H1 (cell line): ENCODE measurements around the gene SLC35F6. TPM values are rescaled to one million over a fixed set of nuclear protein-coding genes. Genes with fewer than 3 reads are reported as not detected.

ENCODE experiments used
- CTCF ChIA-PET: fragments of 300-600 bp; sonication (Branson Sonifier 250); formaldehyde crosslinking; loops from one replicate; lab custom pipeline; 2021; ENCODE audit not compliant: partially characterized antibody; lab: Charles Lee
- POLR2A ChIA-PET: fragments of 300-600 bp; sonication (Branson Sonifier 250); formaldehyde crosslinking; loops from one replicate; lab custom pipeline; 2021; ENCODE audit warnings: inconsistent platforms; ENCODE audit not compliant: partially characterized antibody; lab: Charles Lee
- DNase-seq, 2 experiments: peaks; one replicate each; pipeline versions ENCODE4 v3.0.0 to v3.0.0-alpha.2; 2010 to 2022; ENCODE audit warnings: low spot score in 2 of 2, low read depth in 1 of 2, mixed read lengths in 1 of 2
- FAIRE-seq: peaks from 2 replicates; lab custom pipeline; 2011; peaks lifted over from hg19 to GRCh38; lab: Jason Lieb, UNC
- H2AFZ ChIP-seq: 2 replicates; pipeline ENCODE4 v1.8.1; 2012; ENCODE audit warnings: low read length, inconsistent platforms
- H2AK5ac ChIP-seq: 2 replicates; pipeline ENCODE4 v1.6.1; 2013; ENCODE audit warnings: low read depth, low read length
- H2BK120ac ChIP-seq: replicated peaks from 2 replicates; pipeline ENCODE3; 2013; ENCODE audit warnings: low read depth, low read length, inconsistent platforms
- H2BK12ac ChIP-seq: 2 replicates; pipeline ENCODE4 v1.6.1; 2013; ENCODE audit warnings: low read depth, low read length
- H2BK15ac ChIP-seq: 2 replicates; pipeline ENCODE4 v1.6.1; 2013; ENCODE audit warnings: low read length
- H2BK20ac ChIP-seq: 2 replicates; pipeline ENCODE4 v1.6.1; 2013; ENCODE audit warnings: low read length
- H2BK5ac ChIP-seq: 2 replicates; pipeline ENCODE4 v1.6.1; 2013; ENCODE audit warnings: low read depth, low read length
- H3K14ac ChIP-seq: 2 replicates; pipeline ENCODE4 v1.6.1; 2013; ENCODE audit warnings: inconsistent platforms; ENCODE audit not compliant: insufficient read length
- H3K18ac ChIP-seq: 2 replicates; pipeline ENCODE4 v1.6.1; 2013; ENCODE audit warnings: low read length; ENCODE audit errors: extremely low read depth
- H3K23ac ChIP-seq: 2 replicates; pipeline ENCODE4 v1.6.1; 2013; ENCODE audit warnings: inconsistent platforms; ENCODE audit not compliant: insufficient read length
- H3K23me2 ChIP-seq: 2 replicates; pipeline ENCODE4 v1.6.1; 2013; ENCODE audit warnings: low read depth, low read length
- H3K27ac ChIP-seq: 2 replicates; pipeline ENCODE4 v1.6.1; 2011; ENCODE audit warnings: low read depth, low read length, inconsistent platforms
- H3K27me3 ChIP-seq, 4 experiments: replicated peaks in 1 of 4; 1 replicate in 1 of 4; 2 replicates in 3 of 4; pipeline versions ENCODE4 v1.6.1 to v1.8.1; 2011 to 2013; ENCODE audit warnings: low read length in 3 of 4, mild to moderate bottlenecking in 3 of 4, inconsistent platforms in 2 of 4, mixed read lengths in 2 of 4, moderate library complexity in 1 of 4; ENCODE audit not compliant: control insufficient read depth in 3 of 4, insufficient read depth in 3 of 4; ENCODE audit errors: extremely low read depth in 1 of 4
- H3K36me3 ChIP-seq, 4 experiments: 2 replicates each; pipeline versions ENCODE4 v1.6.1 to v1.8.1; 2011 to 2013; ENCODE audit warnings: mild to moderate bottlenecking in 4 of 4, low read length in 3 of 4, moderate library complexity in 2 of 4, control low read depth in 1 of 4, inconsistent platforms in 1 of 4; ENCODE audit not compliant: insufficient read depth in 4 of 4, control insufficient read depth in 2 of 4
- H3K4ac ChIP-seq: replicated peaks from 2 replicates; pipeline ENCODE3; 2013; ENCODE audit warnings: low read length, low read depth, mixed read lengths, inconsistent platforms; ENCODE audit not compliant: insufficient read length
- H3K4me1 ChIP-seq, 4 experiments: replicated peaks in 1 of 4; 1 replicate in 1 of 4; 2 replicates in 3 of 4; pipeline versions ENCODE4 v1.6.1 to v1.8.1; 2011 to 2013; ENCODE audit warnings: low read length in 3 of 4, inconsistent platforms in 2 of 4, mixed read lengths in 1 of 4; ENCODE audit not compliant: insufficient read depth in 4 of 4, control insufficient read depth in 3 of 4
- H3K4me2 ChIP-seq, 2 experiments: 2 replicates each; pipeline versions ENCODE4 v1.6.1 to v1.8.1; 2011 to 2013; ENCODE audit warnings: low read depth in 2 of 2, low read length in 2 of 2, control low read depth in 1 of 2, inconsistent platforms in 1 of 2, mild to moderate bottlenecking in 1 of 2; ENCODE audit not compliant: insufficient read depth in 1 of 2
- H3K4me3 ChIP-seq, 4 experiments: fragments of 200-600, 300-600 bp in 1 of 4; sonication (generic), shearing (Covaris generic), sonication (Bioruptor Twin) in 1 of 4; 2 replicates each; pipeline versions ENCODE4 v1.5.1 to v1.8.1; 2011 to 2016; ENCODE audit warnings: low read length in 4 of 4, low read depth in 3 of 4, control low read depth in 2 of 4, inconsistent platforms in 2 of 4, mild to moderate bottlenecking in 2 of 4, mixed read lengths in 1 of 4, moderate library complexity in 1 of 4; ENCODE audit not compliant: insufficient read depth in 2 of 4; ENCODE audit errors: extremely low read depth in 1 of 4
- H3K56ac ChIP-seq: replicated peaks from 2 replicates; pipeline ENCODE3; 2013; ENCODE audit warnings: low read depth, mild to moderate bottlenecking, mixed read lengths, low read length, inconsistent platforms; ENCODE audit not compliant: insufficient read length
- H3K79me1 ChIP-seq: 2 replicates; pipeline ENCODE4 v1.6.1; 2013; ENCODE audit warnings: low read depth, low read length, control low read depth
- H3K79me2 ChIP-seq, 2 experiments: 2 replicates each; pipeline versions ENCODE4 v1.6.1 to v1.8.1; 2012 to 2013; ENCODE audit warnings: low read length in 2 of 2, mild to moderate bottlenecking in 2 of 2, inconsistent platforms in 1 of 2; ENCODE audit not compliant: insufficient read depth in 2 of 2, control insufficient read depth in 1 of 2
- H3K9ac ChIP-seq, 4 experiments: replicated peaks in 1 of 4; 1 replicate in 1 of 4; 2 replicates in 3 of 4; pipeline versions ENCODE4 v1.6.1 to v1.8.1; 2011 to 2013; ENCODE audit warnings: low read depth in 3 of 4, low read length in 3 of 4, control low read depth in 2 of 4, mild to moderate bottlenecking in 2 of 4, moderate library complexity in 2 of 4, inconsistent platforms in 1 of 4; ENCODE audit errors: extremely low read depth in 1 of 4
- H3K9me3 ChIP-seq, 2 experiments: 2 replicates each; pipeline versions ENCODE4 v1.6.1 to v1.8.1; 2012 to 2013; ENCODE audit warnings: mild to moderate bottlenecking in 2 of 2, moderate library complexity in 2 of 2, control low read depth in 1 of 2, inconsistent platforms in 1 of 2, low read depth in 1 of 2, low read length in 1 of 2, mixed read lengths in 1 of 2; ENCODE audit not compliant: insufficient read depth in 2 of 2
- H4K20me1 ChIP-seq, 2 experiments: replicated peaks in 1 of 2; 2 replicates each; pipeline versions ENCODE3 to v1.8.1; 2011 to 2013; ENCODE audit warnings: inconsistent platforms in 2 of 2, low read length in 2 of 2, mild to moderate bottlenecking in 1 of 2; ENCODE audit not compliant: insufficient read depth in 2 of 2, control insufficient read depth in 1 of 2
- H4K5ac ChIP-seq: 2 replicates; pipeline ENCODE4 v1.6.1; 2013; ENCODE audit warnings: low read length, low read depth, mixed read lengths, inconsistent platforms; ENCODE audit not compliant: insufficient read length
- H4K8ac ChIP-seq: 2 replicates; pipeline ENCODE4 v1.8.0; 2013; ENCODE audit warnings: mild to moderate bottlenecking, moderate library complexity, low read length, inconsistent platforms; ENCODE audit not compliant: insufficient read depth; ENCODE audit errors: extremely low read depth
- H4K91ac ChIP-seq: replicated peaks from 2 replicates; pipeline ENCODE3; 2013; ENCODE audit warnings: low read length, mixed read lengths, inconsistent platforms; ENCODE audit not compliant: insufficient read length
- BCL11A ChIP-seq, 2 experiments: IDR thresholded peaks; one replicate each; pipeline ENCODE4 v1.6.1; 2011; ENCODE audit warnings: low read depth in 2 of 2, low read length in 2 of 2, mild to moderate bottlenecking in 2 of 2
- EP300 ChIP-seq, 2 experiments: IDR thresholded peaks; 1 replicate in 1 of 2; 2 replicates in 1 of 2; pipeline ENCODE4 v1.6.1; 2011 to 2012; ENCODE audit warnings: low read depth in 2 of 2, low read length in 2 of 2, mild to moderate bottlenecking in 2 of 2, borderline replicate concordance in 1 of 2, inconsistent platforms in 1 of 2, moderate library complexity in 1 of 2
- RFX5 ChIP-seq: IDR thresholded peaks from 2 replicates; pipeline ENCODE4 v1.6.1; 2011; ENCODE audit warnings: low read depth, low read length, improper control_type of control experiment, borderline replicate concordance
- SIRT6 ChIP-seq: IDR thresholded peaks from one replicate; pipeline ENCODE4 v1.7.1; 2012; ENCODE audit warnings: low read length, inconsistent platforms
- SP2 ChIP-seq: IDR thresholded peaks from 2 replicates; pipeline ENCODE4 v1.6.1; 2012; ENCODE audit warnings: mild to moderate bottlenecking, low read length, inconsistent platforms
- SRF ChIP-seq: IDR thresholded peaks from 2 replicates; pipeline ENCODE4 v1.6.1; 2011; ENCODE audit warnings: mild to moderate bottlenecking, low read depth, low read length, moderate library complexity
- TBP ChIP-seq: IDR thresholded peaks from 2 replicates; pipeline ENCODE4 v1.6.1; 2011; ENCODE audit warnings: low read depth, low read length, improper control_type of control experiment
- ZNF274 ChIP-seq: IDR thresholded peaks from 2 replicates; pipeline ENCODE4 v1.7.0; 2012; ENCODE audit warnings: low read length, borderline replicate concordance; ENCODE audit errors: extremely low read depth
- WGBS, 2 experiments: shearing (Covaris generic) in 1 of 2; methylation state at CpG; one replicate each; pipeline versions ENCODE4 v1.1.6 to v1.1.7; 2013 to 2015; ENCODE audit warnings: low lambda C conversion rate in 2 of 2, mixed read lengths in 2 of 2, inconsistent platforms in 1 of 2, low coverage in 1 of 2, missing lambda C conversion rate in 1 of 2; ENCODE audit not compliant: insufficient replicate concordance in 2 of 2, insufficient coverage in 1 of 2, insufficient read length in 1 of 2; ENCODE audit errors: extremely low coverage in 1 of 2, missing lambda C conversion rate in 1 of 2; 5-methylcytosine and 5-hydroxymethylcytosine counted together
- polyA plus RNA-seq, 7 experiments: library from polyadenylated mRNA; depleted of rRNA in 3 of 7; stranded (reverse) in 5 of 7; unstranded in 2 of 7; fragments of >200 nt in 5 of 7; fragments of 200-250 nt in 2 of 7; gene quantifications; 1 replicate in 5 of 7; 2 replicates in 1 of 7; 4 replicates in 1 of 7; pipeline versions ENCODE4 v1.2.1 to v1.2.3, GENCODE V29; 2011 to 2013; ENCODE audit warnings: missing spikeins in 2 of 7, mixed read lengths in 2 of 7
- total RNA-seq: library from RNA; stranded (reverse); fragmentation: NEBNext Ultra II Directional; extraction: Animal tissue kit (Norgen Biotek cat#: 25700); gene quantifications from 2 replicates; pipeline ENCODE4 v1.2.1, GENCODE V29; 2021

The SLC35F6 gene
- total and polyA plus RNA-seq, 2 of the 8 experiments (the other 6 are each of a cell fraction or from before 2014, with no cell fraction given), result 11.2 to 13.5 TPM

- no peaks in the 10 kb centered on the region for H3K9me3 ChIP-seq
- H3K56ac ChIP-seq, result no peak overlapping the region
- H3K4me1 ChIP-seq, result no peaks in the 10 kb centered on the region
- H3K23ac ChIP-seq, result no peak overlapping the region
- no peak overlapping the region for H2BK12ac ChIP-seq
- H2AFZ ChIP-seq, result no peak overlapping the region
- POLR2A ChIA-PET, result no interaction called here
- H3K79me1 ChIP-seq, result no peaks in the 10 kb centered on the region
- H4K5ac ChIP-seq, result no peak overlapping the region
- H3K27me3 ChIP-seq, result no peaks in the 10 kb centered on the region; a peak in 1 of 7 replicates
- H3K4me3 ChIP-seq, result no peak overlapping the region
- no peak overlapping the region for H2AK5ac ChIP-seq
- H4K8ac ChIP-seq, result no peak overlapping the region
- DNase-seq (no peak), FAIRE-seq (no peak)
- H3K27ac ChIP-seq, result no peak overlapping the region
- no peaks in the 10 kb centered on the region for H3K79me2 ChIP-seq
- no peak overlapping the region for H2BK20ac ChIP-seq
- no peak overlapping the region for H3K18ac ChIP-seq
- no peak overlapping the region for H2BK15ac ChIP-seq
- no peak overlapping the region for H2BK5ac ChIP-seq
- no peaks in the 10 kb centered on the region for H3K36me3 ChIP-seq
- H3K4ac ChIP-seq, result no peak overlapping the region
- H4K91ac ChIP-seq, result no peak overlapping the region
- no peaks in the 10 kb centered on the region; the same call in 1 of the 2 replicates for H3K23me2 ChIP-seq
- no peak overlapping the region for H3K14ac ChIP-seq
- no peak overlapping the region for H3K4me2 ChIP-seq
- TF ChIP-seq EP300 (IDR thresholded peaks at IDR 0.05; ENCODE audit: borderline replicate concordance in 1 of 2, low read depth in 2 of 2, low read length in 2 of 2), result no peak
- TF ChIP-seq SRF, result no peak
- TF ChIP-seq BCL11A (IDR thresholded peaks at IDR 0.05; ENCODE audit: low read depth in 2 of 2, low read length in 2 of 2), result no peak
- no peak for TF ChIP-seq ZNF274
- no peak for TF ChIP-seq SP2
- no peak for TF ChIP-seq SIRT6
- TF ChIP-seq RFX5, result no peak
- no peak for TF ChIP-seq TBP
- no peak overlapping the region for H3K9ac ChIP-seq
- CTCF ChIA-PET, result interaction anchor here (0.7 to 7.5 kb wide), 8 partner anchors 9 to 435 kb away, joined by 3 to 67 read pairs (median 3); no protein-coding TSS in a partner anchor
- no peak overlapping the region for H2BK120ac ChIP-seq
- WGBS, 2 experiments, result 90% methylated on average over 3 of the region's 3 CpGs; no CpG with 5 or more reads in 1 of the 2 experiments
- no peaks in the 10 kb centered on the region for H4K20me1 ChIP-seq
Measured at GRCh38 chr2:26732446-26732845, 31.6 kb upstream of the SLC35F6 start.
